ENCODE data around the gene RNF144A.

Gene RNF144A

DNA sequence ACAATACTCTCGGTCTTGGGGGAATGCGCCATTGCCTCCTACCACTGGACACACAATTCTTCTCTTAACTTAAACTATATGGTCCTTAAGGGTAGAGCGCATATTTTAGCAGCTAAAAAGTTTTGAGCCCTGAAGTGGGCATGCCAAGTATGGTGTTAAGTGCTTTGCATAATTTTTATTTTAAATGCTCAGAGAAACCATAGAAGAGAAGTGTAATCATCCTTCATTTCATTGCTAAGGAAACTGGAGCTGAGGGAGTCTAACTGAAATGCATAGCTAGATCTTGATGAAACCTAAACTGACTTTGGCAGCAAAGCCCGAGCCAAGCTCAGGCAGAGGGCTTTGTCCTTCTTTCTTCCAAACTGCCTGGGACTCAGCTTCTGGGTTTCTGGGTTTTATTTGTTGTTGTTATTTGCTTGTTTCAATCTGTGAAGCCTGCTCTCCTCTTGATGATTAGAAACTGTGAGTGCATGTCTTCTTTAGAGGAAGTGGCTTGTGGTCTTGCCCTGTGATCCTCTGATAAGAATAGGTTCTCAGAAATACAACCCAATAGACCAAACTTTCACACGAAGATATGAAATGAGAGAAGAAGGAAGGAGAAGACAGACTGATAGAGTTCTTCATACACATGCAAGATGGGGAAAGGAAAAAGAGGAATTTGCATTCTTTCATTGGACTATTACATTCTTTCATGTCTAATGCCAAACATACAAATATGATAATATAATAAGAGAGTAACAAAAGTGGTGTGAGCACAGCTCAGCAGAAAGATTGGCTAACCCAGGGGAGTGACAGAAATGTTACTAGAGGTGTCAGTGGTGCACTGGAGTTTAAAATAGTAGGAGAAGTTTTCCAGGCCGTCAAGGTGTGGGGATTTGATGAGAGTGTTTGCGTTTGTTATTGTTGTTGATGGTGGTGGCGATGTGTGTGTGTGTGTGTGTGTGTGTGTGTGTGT is 7.5 kb upstream of the RNF144A start:
- DNase-seq = peak in 5 of 6 experiments; percentile 10 to 83 (median 81)

- DNase-seq = no peak
Measured at GRCh38 chr2:6911721-6912120, 5.5 kb upstream of the RNF144A start.

- DNase-seq = peak; percentile 43 to 74 (median 68)
Measured at GRCh38 chr2:6913415-6914157, 3.6 kb upstream of the RNF144A start.

- DNase-seq = peak in 1 of 6 experiments; percentile 16
Measured at GRCh38 chr2:6914828-6915227, 2.4 kb upstream of the RNF144A start.

DNA sequence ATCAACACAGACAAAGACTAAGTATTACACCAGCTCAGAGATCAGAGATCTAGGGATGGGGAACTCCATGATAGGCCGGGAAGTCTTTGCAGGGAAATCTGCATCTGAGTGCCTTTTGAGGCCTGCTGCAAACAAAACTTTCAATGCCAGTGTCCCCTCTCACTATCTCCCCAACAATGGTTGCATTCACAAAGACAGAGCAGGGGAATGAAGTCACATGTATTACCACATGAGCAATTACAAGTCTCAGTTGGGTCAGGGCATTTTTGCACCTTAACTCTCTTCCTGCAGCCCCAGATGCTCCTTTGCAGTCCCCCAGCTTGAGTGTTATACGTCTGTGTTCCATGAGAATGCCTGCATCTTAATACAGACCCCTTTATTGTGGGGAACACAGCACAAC is 1.8 kb upstream of the RNF144A start:
- DNase-seq = no peak

DNA sequence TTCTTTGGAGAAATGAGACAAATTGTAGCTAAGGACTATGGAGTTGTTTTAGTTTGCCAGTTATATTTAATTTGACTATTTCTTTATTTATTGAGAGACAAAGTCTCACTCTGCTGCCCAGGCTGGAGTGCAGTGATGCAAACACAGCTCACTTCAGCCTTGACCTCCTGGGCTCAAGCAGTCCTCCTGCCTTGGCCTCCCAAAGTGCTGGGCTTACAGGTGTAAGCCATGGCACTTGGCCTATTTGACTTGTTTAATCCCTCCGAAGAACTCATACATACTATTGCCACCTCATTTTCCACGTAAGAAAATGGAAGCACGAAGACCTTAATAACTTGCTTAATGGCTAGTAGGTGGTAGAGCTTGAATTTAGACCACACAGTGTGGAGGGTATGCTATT is 988 bp upstream of the RNF144A start:
- no peak for DNase-seq

DNA sequence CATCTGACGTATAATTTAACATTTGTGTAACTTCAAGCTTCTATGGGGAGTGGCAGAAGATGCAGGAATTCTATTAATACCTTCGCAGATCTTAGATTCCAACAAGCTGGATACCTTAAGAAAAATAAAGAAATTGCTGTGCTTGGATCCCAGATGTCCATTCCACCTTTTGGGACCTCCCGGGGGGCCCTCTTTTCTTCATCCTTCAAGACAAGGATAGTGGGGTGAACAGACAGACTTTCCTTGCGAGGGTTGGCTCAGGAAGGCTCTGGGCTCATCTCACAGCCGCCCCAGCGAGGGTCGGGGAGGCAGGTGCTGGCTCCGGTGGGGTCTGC is 509 bp upstream of the RNF144A start:
- DNase-seq = no peak

GRCh38 chr2:6917761-6918421 is 679 bp downstream of the RNF144A start:
- DNase-seq = peak in 1 of 6 experiments; percentile 24

DNA sequence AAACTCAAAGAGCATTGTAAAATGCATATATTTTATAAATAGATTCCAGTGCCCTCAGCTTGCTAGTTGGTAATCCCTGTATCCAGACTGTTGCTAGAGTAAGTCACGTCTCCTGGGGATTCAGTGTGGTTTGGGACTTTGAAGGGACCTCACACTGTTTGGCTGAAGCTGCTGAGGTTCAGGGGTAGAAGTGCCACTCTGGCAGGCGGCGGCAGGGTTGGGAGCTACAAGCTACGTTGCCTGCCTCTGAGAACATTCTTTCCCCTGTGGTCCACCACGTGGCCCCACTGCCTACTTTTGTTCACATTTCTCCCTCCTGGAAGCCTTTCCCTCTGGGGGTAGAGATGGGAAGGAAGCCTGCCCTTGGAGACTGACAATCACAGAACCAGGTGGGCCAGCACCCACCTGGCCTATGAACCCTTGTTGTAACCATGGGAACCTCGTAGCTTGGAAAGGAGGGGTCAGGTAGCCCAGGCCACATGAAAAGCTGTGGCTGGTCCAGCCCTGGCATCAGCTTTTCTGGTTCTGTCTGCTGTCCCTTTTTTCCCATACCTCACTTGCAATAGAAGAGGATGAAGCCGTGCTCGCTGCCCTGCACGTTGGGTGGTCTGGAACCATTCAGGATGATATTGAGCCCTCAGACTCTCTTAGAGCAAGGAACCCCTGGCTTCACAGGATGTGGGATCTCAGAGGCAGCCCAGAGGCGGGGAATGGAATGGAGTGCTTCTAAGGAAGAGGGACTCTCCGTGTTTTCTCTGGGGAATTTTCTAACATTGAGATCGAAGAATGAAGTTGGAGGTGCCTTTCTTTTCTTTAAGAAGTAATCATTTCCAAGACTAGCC is 2.9 kb downstream of the RNF144A start:
- DNase-seq = no peak

GRCh38 chr2:6920743-6921064 is 3.5 kb downstream of the RNF144A start:
- DNase-seq = no peak

GRCh38 chr2:6921321-6921922 is 4.2 kb downstream of the RNF144A start:
- DNase-seq = no peak

GRCh38 chr2:6922201-6922656 is 5.0 kb downstream of the RNF144A start:
- DNase-seq = peak in 3 of 6 experiments; percentile 5 to 53 (median 5)

- no peak for DNase-seq
Measured at GRCh38 chr2:6923319-6923718, 6.1 kb downstream of the RNF144A start.

DNA sequence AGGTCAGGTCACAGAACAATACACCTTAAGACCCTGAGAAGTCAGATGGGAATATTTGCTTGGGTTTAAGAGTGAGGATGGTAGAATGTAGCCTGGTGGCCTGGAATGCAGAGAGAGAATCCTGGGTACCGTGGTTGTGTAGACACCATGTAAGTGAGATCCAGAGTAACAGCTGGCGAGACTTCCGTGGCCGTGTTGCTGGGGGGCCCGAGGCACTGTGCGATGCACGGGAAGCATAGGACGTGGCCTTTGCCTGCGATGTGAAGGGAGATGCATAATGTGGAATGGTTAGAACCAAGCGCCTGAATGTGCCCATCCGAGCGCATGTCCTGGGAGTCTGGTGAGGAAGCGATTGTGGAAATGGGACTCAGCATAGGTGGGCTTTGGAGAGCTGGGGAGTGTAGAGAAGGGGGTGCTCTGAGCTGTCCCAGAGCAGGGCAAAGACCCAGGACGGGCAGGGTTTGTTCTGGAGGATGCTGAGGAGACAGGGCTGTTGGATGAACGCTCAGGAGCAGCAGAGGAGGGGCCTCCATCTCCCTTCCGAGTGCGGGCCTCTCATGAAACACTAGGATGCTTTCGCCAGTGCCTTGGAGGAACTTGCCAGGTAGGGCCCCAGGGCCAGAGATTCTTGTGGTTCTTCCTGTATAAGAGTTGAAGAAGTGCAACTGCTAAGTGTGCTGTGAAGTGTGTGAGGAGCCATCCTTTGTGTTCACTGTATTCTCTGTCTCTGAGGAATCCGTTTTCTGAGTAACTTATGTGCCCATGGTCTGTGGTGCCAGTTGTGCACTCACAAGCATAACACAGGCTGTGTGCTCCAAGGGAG is 7.1 kb downstream of the RNF144A start:
- DNase-seq = no peak

- no peak for DNase-seq
Measured at GRCh38 chr2:6924924-6925409, 7.8 kb downstream of the RNF144A start.

- no peak for DNase-seq
Measured at GRCh38 chr2:6926071-6926732, 9.0 kb downstream of the RNF144A start.

DNA sequence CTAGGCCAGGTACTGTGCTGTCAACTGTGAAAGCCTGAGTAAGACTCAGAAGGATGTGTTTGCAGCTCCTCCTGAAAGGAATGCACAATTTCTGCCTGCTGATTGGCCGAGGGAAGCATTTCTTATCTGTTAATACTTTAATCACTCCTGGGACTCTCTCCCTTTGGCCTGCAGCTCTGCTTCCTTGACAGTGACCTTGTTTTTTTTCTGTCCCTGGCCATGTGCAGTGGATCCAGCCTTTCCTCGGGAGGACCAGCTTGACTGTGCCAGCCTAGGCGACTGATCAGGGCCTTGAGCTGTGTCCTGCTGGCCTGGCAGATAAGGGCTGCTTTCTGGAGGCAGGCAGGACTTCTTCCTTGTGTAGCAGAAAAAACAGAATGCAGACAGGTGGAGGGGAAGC is 10.0 kb downstream of the RNF144A start:
- no peak for DNase-seq

GRCh38 chr2:6927753-6928152 is 10.5 kb downstream of the RNF144A start:
- DNase-seq = no peak

DNA sequence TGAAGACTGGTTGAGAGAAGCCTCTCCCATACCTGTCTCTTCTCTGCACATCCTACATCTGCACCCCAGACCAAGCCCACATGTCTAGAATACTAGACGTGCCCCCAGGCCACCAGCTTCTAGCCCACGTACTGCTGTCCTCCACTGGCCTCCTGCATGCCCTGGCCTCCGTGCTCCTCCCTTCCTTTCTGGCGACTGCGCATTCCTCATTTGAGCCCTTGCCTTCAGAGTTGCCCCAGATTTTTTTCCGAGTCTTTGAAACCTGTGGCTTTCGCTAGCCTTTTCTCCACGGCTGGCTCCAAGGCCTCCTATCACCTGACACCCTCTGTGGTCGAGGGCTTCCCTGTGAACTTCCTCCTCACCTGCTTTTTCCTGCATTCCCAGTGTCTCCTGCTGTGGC is 11.2 kb downstream of the RNF144A start:
- no peak for DNase-seq

GRCh38 chr2:6929196-6929819 is 12.1 kb downstream of the RNF144A start:
- no peak for DNase-seq

All from stimulated activated naive CD4-positive, alpha-beta T cell (primary cell).